ENCODE results near the gene MYO10.

The MYO10 gene

GRCh38 chr5:16777432-16777831, 158.7 kb downstream of the MYO10 start:
- TF ChIP-seq CTCF (IDR thresholded peaks at IDR 0.05), result no peak
- Mint-ChIP-seq H3K36me3 (ENCODE audit: low read depth) (peaks cover 67% of the 10 kb centered on the region), H3K9me3 (no peaks in the 10 kb centered on the region), H3K27me3 (ENCODE audit: low read depth, poor library complexity) (peaks cover 6% of the 10 kb centered on the region), H3K27ac (peak overlapping the region; percentile 83), H3K4me3 (no peak overlapping the region), H3K4me1 (peaks cover 14% of the 10 kb centered on the region)
- no peak for DNase-seq

- Mint-ChIP-seq H3K27me3 (ENCODE audit: low read depth, poor library complexity) (peaks cover 6% of the 10 kb centered on the region), H3K4me3 (no peak overlapping the region), H3K4me1 (peaks cover 14% of the 10 kb centered on the region), H3K27ac (peak overlapping the region; percentile 83), H3K36me3 (ENCODE audit: low read depth) (peaks cover 61% of the 10 kb centered on the region), H3K9me3 (no peaks in the 10 kb centered on the region)
- TF ChIP-seq CTCF (IDR thresholded peaks at IDR 0.05), result peak; percentile 55
- peak; percentile 24 for DNase-seq
Observed at GRCh38 chr5:16776611-16777251, 159.4 kb downstream of the MYO10 start.

GRCh38 chr5:16774806-16775205, 161.3 kb downstream of the MYO10 start:
- no peak for TF ChIP-seq CTCF (IDR thresholded peaks at IDR 0.05)
- Mint-ChIP-seq H3K27ac (peak overlapping the region; percentile 81), H3K4me3 (no peak overlapping the region), H3K27me3 (ENCODE audit: low read depth, poor library complexity) (peaks cover 6% of the 10 kb centered on the region), H3K36me3 (ENCODE audit: low read depth) (peaks cover 59% of the 10 kb centered on the region), H3K9me3 (no peaks in the 10 kb centered on the region), H3K4me1 (peaks cover 14% of the 10 kb centered on the region)
- DNase-seq, result no peak

GRCh38 chr5:16773991-16774390, 162.1 kb downstream of the MYO10 start:
- Mint-ChIP-seq H3K36me3 (ENCODE audit: low read depth) (peaks cover 59% of the 10 kb centered on the region), H3K27ac (no peak overlapping the region), H3K4me3 (no peak overlapping the region), H3K4me1 (peaks cover 14% of the 10 kb centered on the region), H3K27me3 (ENCODE audit: low read depth, poor library complexity) (peaks cover 6% of the 10 kb centered on the region), H3K9me3 (no peaks in the 10 kb centered on the region)
- no peak for DNase-seq
- no peak for TF ChIP-seq CTCF (IDR thresholded peaks at IDR 0.05)

- Mint-ChIP-seq H3K9me3 (no peaks in the 10 kb centered on the region), H3K4me3 (no peak overlapping the region), H3K4me1 (peaks cover 14% of the 10 kb centered on the region), H3K27me3 (ENCODE audit: low read depth, poor library complexity) (peaks cover 6% of the 10 kb centered on the region), H3K36me3 (ENCODE audit: low read depth) (peaks cover 63% of the 10 kb centered on the region), H3K27ac (no peak overlapping the region)
- no peak for DNase-seq
- no peak for TF ChIP-seq CTCF (IDR thresholded peaks at IDR 0.05)
Observed at GRCh38 chr5:16772556-16772955, 163.5 kb downstream of the MYO10 start.

- no peak overlapping the region for H3K4me3 Mint-ChIP-seq
- H3K36me3 Mint-ChIP-seq (ENCODE audit: low read depth), result peaks cover 74% of the 10 kb centered on the region
- no peaks in the 10 kb centered on the region for H3K4me1 Mint-ChIP-seq
- H3K9me3 Mint-ChIP-seq, result no peaks in the 10 kb centered on the region
- DNase-seq, result no peak
- no peak for TF ChIP-seq CTCF (IDR thresholded peaks at IDR 0.05)
- no peaks in the 10 kb centered on the region for H3K27me3 Mint-ChIP-seq (ENCODE audit: low read depth, poor library complexity)
- no peak overlapping the region for H3K27ac Mint-ChIP-seq
Observed at GRCh38 chr5:16768184-16768583, 167.9 kb downstream of the MYO10 start.
